WTC11 (cell line): Measurements from ENCODE around the gene MICAL2. TPM values are rescaled to one million over a fixed set of nuclear protein-coding genes. Genes with fewer than 3 reads are reported as not detected.

Source experiments
- ATAC-seq: fragments of 200-7000 bp; cut with Tn5 transposase; 2 replicates; pipeline ENCODE4 v1.10.0; 2021; ENCODE audit warnings: mild to moderate bottlenecking, moderate library complexity
- CTCF ChIA-PET: fragments of 300-600 bp; sonication (Branson Sonifier 250); formaldehyde crosslinking; loops from one replicate; lab custom pipeline; 2021; ENCODE audit warnings: antibody characterized with exemption; lab: Charles Lee
- POLR2A ChIA-PET: fragments of 350-600 bp; sonication (Branson Sonifier 250); formaldehyde crosslinking; loops from one replicate; lab custom pipeline; 2021; ENCODE audit warnings: antibody characterized with exemption; lab: Charles Lee
- DNase-seq: peaks from one replicate; pipeline ENCODE4 v3.0.0; 2021; ENCODE audit warnings: low spot score
- H3K27ac Mint-ChIP-seq: 2 replicates; pipeline ENCODE4 v1.8.0; 2021; ENCODE audit warnings: mixed read lengths
- H3K27me3 Mint-ChIP-seq: 2 replicates; pipeline ENCODE4 v1.8.0; 2021; ENCODE audit warnings: low read depth, mild to moderate bottlenecking, moderate library complexity, mixed read lengths
- H3K36me3 Mint-ChIP-seq: 2 replicates; pipeline ENCODE4 v1.8.0; 2021; ENCODE audit warnings: mixed read lengths
- H3K4me1 Mint-ChIP-seq: 2 replicates; pipeline ENCODE4 v1.8.0; 2022; ENCODE audit warnings: mixed read lengths
- H3K4me3 Mint-ChIP-seq: 2 replicates; pipeline ENCODE4 v1.8.0; 2021; ENCODE audit warnings: mild to moderate bottlenecking, moderate library complexity, mixed read lengths
- H3K9me3 Mint-ChIP-seq: 2 replicates; pipeline ENCODE4 v1.8.0; 2021; ENCODE audit warnings: mixed read lengths
- GRHL2 ChIP-seq: fragments of 250-450 bp; sonication (Bioruptor Pico); IDR thresholded peaks from 2 replicates; pipeline ENCODE4 v1.8.0; 2022; ENCODE audit warnings: mild to moderate bottlenecking, moderate library complexity; ENCODE audit not compliant: insufficient replicate concordance, severe bottlenecking
- IRF2 ChIP-seq: sonication (generic); formaldehyde crosslinking; IDR thresholded peaks from 2 replicates; pipeline ENCODE4 v1.8.0; 2022; ENCODE audit warnings: low read depth, missing genetic modification reagents, borderline replicate concordance
- NR3C1 ChIP-seq: sonication (generic); formaldehyde crosslinking; conservative IDR thresholded peaks from 2 replicates; pipeline ENCODE4 v1.8.1; 2023; ENCODE audit warnings: low read depth, mild to moderate bottlenecking, missing genetic modification reagents
- RELA ChIP-seq: sonication (generic); formaldehyde crosslinking; IDR thresholded peaks from 2 replicates; pipeline ENCODE4 v1.8.1; 2022; ENCODE audit warnings: missing genetic modification reagents, mild to moderate bottlenecking, borderline replicate concordance
- TCF7 ChIP-seq: sonication (generic); formaldehyde crosslinking; IDR thresholded peaks from 2 replicates; pipeline ENCODE4 v1.8.0; 2022; ENCODE audit warnings: mild to moderate bottlenecking, low read depth, missing genetic modification reagents, moderate library complexity
- TEAD1 ChIP-seq: sonication (generic); formaldehyde crosslinking; IDR thresholded peaks from 2 replicates; pipeline ENCODE4 v1.8.0; 2022; ENCODE audit warnings: mild to moderate bottlenecking, missing genetic modification reagents
- ZNF121 ChIP-seq: sonication (generic); formaldehyde crosslinking; IDR thresholded peaks from 2 replicates; pipeline ENCODE4 v1.8.0; 2023; ENCODE audit warnings: missing genetic modification reagents
- ZNF396 ChIP-seq: fragments of 250-450 bp; sonication (Bioruptor Pico); IDR thresholded peaks from 2 replicates; pipeline ENCODE4 v1.8.0; 2021; ENCODE audit warnings: mild to moderate bottlenecking, moderate library complexity, borderline replicate concordance
- total RNA-seq: library from RNA; stranded (reverse); gene quantifications from 3 replicates; pipeline ENCODE4 v1.2.3, GENCODE V29; 2021
- TF ChIP-seq, protein P1 (sequence below): sonication (generic); formaldehyde crosslinking; IDR thresholded peaks from 2 replicates; pipeline ENCODE4 v1.8.1; 2022; ENCODE audit warnings: missing genetic modification reagents, borderline replicate concordance
- TF ChIP-seq, protein P2 (sequence below): sonication (generic); formaldehyde crosslinking; IDR thresholded peaks from 2 replicates; pipeline ENCODE4 v1.8.1; 2023; ENCODE audit warnings: mild to moderate bottlenecking, missing genetic modification reagents, moderate library complexity
- TF ChIP-seq, protein P3 (sequence below): sonication (generic); formaldehyde crosslinking; IDR thresholded peaks from 2 replicates; pipeline ENCODE4 v1.8.1; 2023; ENCODE audit warnings: mild to moderate bottlenecking, missing genetic modification reagents, moderate library complexity
- TF ChIP-seq, protein P4 (sequence below): sonication (generic); formaldehyde crosslinking; IDR thresholded peaks from 2 replicates; pipeline ENCODE4 v1.8.0; 2023; ENCODE audit warnings: missing genetic modification reagents
- TF ChIP-seq, protein P5 (sequence below): sonication (generic); formaldehyde crosslinking; conservative IDR thresholded peaks from 2 replicates; pipeline ENCODE4 v1.8.1; 2023; ENCODE audit warnings: mild to moderate bottlenecking, low read depth, missing genetic modification reagents, moderate library complexity
- TF ChIP-seq, protein P6 (sequence below): sonication (generic); formaldehyde crosslinking; IDR thresholded peaks from 2 replicates; pipeline ENCODE4 v1.8.0; 2022; ENCODE audit warnings: mild to moderate bottlenecking, missing genetic modification reagents
- TF ChIP-seq, protein P7 (sequence below): fragments of 250-450 bp; sonication (Bioruptor Pico); IDR thresholded peaks from 2 replicates; pipeline ENCODE4 v2.1.2; 2022; ENCODE audit warnings: mild to moderate bottlenecking, moderate library complexity

Gene MICAL2
- total RNA-seq, 1 experiment from 2014 or later, result 3.1 TPM

DNA sequence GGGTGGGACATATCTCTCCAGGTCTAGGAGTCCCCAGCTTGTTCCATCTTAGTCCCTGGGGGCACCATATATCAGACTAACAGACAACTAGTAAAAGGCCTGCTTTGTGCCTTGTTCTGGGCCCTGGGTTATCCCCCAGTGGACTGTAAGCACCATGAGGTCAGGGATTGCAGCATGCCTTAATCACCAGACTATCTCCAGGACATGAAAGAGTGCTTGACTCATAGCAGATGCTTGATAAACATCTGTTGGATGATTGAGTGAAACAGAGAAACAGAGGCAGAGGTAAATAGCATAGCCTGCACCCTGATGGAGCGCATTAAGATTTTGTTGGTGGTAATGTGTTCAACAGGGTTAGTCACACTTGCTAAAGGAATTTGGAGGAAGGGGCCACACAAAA lies 94.1 kb downstream of the MICAL2 start (continued):
- TF ChIP-seq, protein P1, sequence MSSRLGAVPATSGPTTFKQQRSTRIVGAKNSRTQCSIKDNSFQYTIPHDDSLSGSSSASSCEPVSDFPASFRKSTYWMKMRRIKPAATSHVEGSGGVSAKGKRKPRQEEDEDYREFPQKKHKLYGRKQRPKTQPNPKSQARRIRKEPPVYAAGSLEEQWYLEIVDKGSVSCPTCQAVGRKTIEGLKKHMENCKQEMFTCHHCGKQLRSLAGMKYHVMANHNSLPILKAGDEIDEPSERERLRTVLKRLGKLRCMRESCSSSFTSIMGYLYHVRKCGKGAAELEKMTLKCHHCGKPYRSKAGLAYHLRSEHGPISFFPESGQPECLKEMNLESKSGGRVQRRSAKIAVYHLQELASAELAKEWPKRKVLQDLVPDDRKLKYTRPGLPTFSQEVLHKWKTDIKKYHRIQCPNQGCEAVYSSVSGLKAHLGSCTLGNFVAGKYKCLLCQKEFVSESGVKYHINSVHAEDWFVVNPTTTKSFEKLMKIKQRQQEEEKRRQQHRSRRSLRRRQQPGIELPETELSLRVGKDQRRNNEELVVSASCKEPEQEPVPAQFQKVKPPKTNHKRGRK (CRISPR knock-in tag), result no peak
- TF ChIP-seq, protein P2, sequence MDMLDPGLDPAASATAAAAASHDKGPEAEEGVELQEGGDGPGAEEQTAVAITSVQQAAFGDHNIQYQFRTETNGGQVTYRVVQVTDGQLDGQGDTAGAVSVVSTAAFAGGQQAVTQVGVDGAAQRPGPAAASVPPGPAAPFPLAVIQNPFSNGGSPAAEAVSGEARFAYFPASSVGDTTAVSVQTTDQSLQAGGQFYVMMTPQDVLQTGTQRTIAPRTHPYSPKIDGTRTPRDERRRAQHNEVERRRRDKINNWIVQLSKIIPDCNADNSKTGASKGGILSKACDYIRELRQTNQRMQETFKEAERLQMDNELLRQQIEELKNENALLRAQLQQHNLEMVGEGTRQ (CRISPR knock-in tag), result no peak
- TF ChIP-seq TCF7 (CRISPR knock-in tag) (no peak), TEAD1 (CRISPR knock-in tag) (no peak), ZNF396 (CRISPR knock-in tag) (no peak), IRF2 (CRISPR knock-in tag) (no peak), NR3C1 (CRISPR knock-in tag) (no peak), RELA (no peak)
- TF ChIP-seq, protein P3, sequence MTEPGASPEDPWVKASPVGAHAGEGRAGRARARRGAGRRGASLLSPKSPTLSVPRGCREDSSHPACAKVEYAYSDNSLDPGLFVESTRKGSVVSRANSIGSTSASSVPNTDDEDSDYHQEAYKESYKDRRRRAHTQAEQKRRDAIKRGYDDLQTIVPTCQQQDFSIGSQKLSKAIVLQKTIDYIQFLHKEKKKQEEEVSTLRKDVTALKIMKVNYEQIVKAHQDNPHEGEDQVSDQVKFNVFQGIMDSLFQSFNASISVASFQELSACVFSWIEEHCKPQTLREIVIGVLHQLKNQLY (CRISPR knock-in tag), result no peak
- TF ChIP-seq, protein P4, sequence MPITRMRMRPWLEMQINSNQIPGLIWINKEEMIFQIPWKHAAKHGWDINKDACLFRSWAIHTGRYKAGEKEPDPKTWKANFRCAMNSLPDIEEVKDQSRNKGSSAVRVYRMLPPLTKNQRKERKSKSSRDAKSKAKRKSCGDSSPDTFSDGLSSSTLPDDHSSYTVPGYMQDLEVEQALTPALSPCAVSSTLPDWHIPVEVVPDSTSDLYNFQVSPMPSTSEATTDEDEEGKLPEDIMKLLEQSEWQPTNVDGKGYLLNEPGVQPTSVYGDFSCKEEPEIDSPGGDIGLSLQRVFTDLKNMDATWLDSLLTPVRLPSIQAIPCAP (CRISPR knock-in tag), result no peak
- TF ChIP-seq, protein P5, sequence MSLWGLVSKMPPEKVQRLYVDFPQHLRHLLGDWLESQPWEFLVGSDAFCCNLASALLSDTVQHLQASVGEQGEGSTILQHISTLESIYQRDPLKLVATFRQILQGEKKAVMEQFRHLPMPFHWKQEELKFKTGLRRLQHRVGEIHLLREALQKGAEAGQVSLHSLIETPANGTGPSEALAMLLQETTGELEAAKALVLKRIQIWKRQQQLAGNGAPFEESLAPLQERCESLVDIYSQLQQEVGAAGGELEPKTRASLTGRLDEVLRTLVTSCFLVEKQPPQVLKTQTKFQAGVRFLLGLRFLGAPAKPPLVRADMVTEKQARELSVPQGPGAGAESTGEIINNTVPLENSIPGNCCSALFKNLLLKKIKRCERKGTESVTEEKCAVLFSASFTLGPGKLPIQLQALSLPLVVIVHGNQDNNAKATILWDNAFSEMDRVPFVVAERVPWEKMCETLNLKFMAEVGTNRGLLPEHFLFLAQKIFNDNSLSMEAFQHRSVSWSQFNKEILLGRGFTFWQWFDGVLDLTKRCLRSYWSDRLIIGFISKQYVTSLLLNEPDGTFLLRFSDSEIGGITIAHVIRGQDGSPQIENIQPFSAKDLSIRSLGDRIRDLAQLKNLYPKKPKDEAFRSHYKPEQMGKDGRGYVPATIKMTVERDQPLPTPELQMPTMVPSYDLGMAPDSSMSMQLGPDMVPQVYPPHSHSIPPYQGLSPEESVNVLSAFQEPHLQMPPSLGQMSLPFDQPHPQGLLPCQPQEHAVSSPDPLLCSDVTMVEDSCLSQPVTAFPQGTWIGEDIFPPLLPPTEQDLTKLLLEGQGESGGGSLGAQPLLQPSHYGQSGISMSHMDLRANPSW, result no peak

DNA sequence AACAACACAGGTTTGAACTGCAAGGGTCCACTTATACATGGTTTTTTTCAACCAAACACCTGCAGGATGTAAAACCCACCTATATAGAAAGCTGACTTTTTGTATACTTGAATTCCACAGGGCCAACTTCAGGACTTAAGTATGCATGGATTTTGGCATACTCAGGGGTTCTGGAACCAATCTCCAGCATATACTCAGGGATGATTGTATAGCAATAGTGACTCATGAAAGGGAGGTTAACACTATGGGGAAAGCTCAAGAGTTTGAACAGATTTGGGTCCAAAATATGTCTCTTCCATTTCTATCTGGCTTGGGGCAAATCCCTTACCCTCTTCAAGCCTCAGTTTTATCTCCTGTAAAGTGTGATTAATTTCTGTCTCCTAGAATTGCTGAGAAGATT lies 94.9 kb downstream of the MICAL2 start:
- Mint-ChIP-seq H3K27ac (no peak overlapping the region), H3K9me3 (peaks cover 5% of the 10 kb centered on the region; the same call in 1 of the 2 replicates), H3K4me1 (no peaks in the 10 kb centered on the region), H3K36me3 (no peaks in the 10 kb centered on the region), H3K27me3 (no peaks in the 10 kb centered on the region), H3K4me3 (no peak overlapping the region)
- POLR2A ChIA-PET, result no interaction called here
- DNase-seq, result no peak
- no peak for ATAC-seq
- CTCF ChIA-PET, result interaction anchor here (0.8 kb wide), 1 partner anchor 83 kb away, joined by 3 read pairs; no protein-coding TSS in a partner anchor
- TF ChIP-seq ZNF121 (no peak), GRHL2 (CRISPR knock-in tag) (no peak), RELA (no peak)
- TF ChIP-seq, protein P6, sequence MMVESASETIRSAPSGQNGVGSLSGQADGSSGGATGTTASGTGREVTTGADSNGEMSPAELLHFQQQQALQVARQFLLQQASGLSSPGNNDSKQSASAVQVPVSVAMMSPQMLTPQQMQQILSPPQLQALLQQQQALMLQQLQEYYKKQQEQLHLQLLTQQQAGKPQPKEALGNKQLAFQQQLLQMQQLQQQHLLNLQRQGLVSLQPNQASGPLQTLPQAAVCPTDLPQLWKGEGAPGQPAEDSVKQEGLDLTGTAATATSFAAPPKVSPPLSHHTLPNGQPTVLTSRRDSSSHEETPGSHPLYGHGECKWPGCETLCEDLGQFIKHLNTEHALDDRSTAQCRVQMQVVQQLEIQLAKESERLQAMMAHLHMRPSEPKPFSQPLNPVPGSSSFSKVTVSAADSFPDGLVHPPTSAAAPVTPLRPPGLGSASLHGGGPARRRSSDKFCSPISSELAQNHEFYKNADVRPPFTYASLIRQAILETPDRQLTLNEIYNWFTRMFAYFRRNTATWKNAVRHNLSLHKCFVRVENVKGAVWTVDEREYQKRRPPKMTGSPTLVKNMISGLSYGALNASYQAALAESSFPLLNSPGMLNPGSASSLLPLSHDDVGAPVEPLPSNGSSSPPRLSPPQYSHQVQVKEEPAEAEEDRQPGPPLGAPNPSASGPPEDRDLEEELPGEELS (CRISPR knock-in tag), result no peak
- TF ChIP-seq, protein P7, sequence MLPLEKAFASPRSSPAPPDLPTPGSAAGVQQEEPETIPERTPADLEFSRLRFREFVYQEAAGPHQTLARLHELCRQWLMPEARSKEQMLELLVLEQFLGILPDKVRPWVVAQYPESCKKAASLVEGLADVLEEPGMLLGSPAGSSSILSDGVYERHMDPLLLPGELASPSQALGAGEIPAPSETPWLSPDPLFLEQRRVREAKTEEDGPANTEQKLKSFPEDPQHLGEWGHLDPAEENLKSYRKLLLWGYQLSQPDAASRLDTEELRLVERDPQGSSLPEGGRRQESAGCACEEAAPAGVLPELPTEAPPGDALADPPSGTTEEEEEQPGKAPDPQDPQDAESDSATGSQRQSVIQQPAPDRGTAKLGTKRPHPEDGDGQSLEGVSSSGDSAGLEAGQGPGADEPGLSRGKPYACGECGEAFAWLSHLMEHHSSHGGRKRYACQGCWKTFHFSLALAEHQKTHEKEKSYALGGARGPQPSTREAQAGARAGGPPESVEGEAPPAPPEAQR (CRISPR knock-in tag), result no peak
